ENCODE data around the gene TK2. TPM values are rescaled to one million over a fixed set of nuclear protein-coding genes. Genes with fewer than 3 reads are reported as not detected.

TK2 gene
- total and polyA plus RNA-seq, 2 experiments from 2014 or later: 1.8 to 4.2 TPM

DNA sequence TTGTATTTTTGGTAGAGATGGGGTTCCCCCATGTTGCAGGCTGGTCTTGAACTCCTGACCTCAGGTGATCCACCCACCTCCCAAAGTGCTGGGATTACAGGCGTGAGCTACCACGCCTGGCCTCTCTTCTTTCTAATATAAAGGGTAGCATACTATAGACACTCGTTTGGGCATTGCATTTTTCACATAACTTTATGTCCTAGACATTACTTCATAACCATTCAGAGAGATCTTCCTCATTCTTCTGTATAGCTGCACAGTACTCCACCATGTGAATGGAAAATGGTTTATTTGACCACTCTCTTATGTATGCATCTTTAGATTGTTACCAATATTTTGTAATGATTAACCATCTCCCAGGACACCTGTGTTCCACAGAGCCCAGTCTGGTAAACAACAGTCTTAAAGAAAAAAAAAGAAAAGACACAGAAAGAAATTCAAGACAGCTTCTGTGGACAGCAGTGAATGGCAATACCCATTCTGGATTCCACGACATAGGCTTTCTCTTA is 42.1 kb downstream of the TK2 start:
- Histone ChIP-seq H3K4me2 (no peak overlapping the region), H3K9me2 (ENCODE audit: insufficient read depth) (no peaks in the 10 kb centered on the region), H3K36me3 (ENCODE audit: insufficient read depth) (no peaks in the 10 kb centered on the region), H4K20me1 (replicated peaks; ENCODE audit: insufficient read depth) (no peaks in the 10 kb centered on the region), H3K27ac (ENCODE audit: low read depth) (no peak overlapping the region), H2AFZ (no peak overlapping the region), H3K79me2 (replicated peaks; ENCODE audit: insufficient read depth) (no peaks in the 10 kb centered on the region), H3K27me3 (ENCODE audit: insufficient read depth) (no peaks in the 10 kb centered on the region), H3K4me1 (ENCODE audit: insufficient read depth) (peaks cover 14% of the 10 kb centered on the region), H3K4me3 (no peak overlapping the region), H3F3A (replicated peaks; ENCODE audit: low read depth) (no peaks in the 10 kb centered on the region)
- peaks cover under 1% of the 10 kb centered on the region; the same call in 1 of the 3 replicates for H3K36me3 Mint-ChIP-seq (ENCODE audit: low read depth)
- H3K4me3 Mint-ChIP-seq: no peak overlapping the region
- DNase-seq (ENCODE audit: low spot score) (no peak), ATAC-seq (no peak)
- no peaks in the 10 kb centered on the region for H3K9me3 Mint-ChIP-seq
- peaks cover 21% of the 10 kb centered on the region for H3K4me1 Mint-ChIP-seq
- TF ChIP-seq POLR2AphosphoS5 (IDR thresholded peaks at IDR 0.05; ENCODE audit: low read depth) (no peak), REST (IDR thresholded peaks at IDR 0.05; ENCODE audit: unreplicated experiment) (no peak), ZNF114 (CRISPR knock-in tag; IDR thresholded peaks at IDR 0.05) (no peak), STAT1 (IDR thresholded peaks at IDR 0.05; ENCODE audit: unreplicated experiment) (no peak), NANOG (IDR thresholded peaks at IDR 0.05; ENCODE audit: borderline replicate concordance) (no peak), EZH2phosphoT487 (IDR thresholded peaks at IDR 0.05; ENCODE audit: unreplicated experiment) (no peak), ETS1 (IDR thresholded peaks at IDR 0.05) (no peak), CREB1 (CRISPR knock-in tag; IDR thresholded peaks at IDR 0.05; ENCODE audit: low read depth) (no peak)
- TF ChIP-seq, protein P1, sequence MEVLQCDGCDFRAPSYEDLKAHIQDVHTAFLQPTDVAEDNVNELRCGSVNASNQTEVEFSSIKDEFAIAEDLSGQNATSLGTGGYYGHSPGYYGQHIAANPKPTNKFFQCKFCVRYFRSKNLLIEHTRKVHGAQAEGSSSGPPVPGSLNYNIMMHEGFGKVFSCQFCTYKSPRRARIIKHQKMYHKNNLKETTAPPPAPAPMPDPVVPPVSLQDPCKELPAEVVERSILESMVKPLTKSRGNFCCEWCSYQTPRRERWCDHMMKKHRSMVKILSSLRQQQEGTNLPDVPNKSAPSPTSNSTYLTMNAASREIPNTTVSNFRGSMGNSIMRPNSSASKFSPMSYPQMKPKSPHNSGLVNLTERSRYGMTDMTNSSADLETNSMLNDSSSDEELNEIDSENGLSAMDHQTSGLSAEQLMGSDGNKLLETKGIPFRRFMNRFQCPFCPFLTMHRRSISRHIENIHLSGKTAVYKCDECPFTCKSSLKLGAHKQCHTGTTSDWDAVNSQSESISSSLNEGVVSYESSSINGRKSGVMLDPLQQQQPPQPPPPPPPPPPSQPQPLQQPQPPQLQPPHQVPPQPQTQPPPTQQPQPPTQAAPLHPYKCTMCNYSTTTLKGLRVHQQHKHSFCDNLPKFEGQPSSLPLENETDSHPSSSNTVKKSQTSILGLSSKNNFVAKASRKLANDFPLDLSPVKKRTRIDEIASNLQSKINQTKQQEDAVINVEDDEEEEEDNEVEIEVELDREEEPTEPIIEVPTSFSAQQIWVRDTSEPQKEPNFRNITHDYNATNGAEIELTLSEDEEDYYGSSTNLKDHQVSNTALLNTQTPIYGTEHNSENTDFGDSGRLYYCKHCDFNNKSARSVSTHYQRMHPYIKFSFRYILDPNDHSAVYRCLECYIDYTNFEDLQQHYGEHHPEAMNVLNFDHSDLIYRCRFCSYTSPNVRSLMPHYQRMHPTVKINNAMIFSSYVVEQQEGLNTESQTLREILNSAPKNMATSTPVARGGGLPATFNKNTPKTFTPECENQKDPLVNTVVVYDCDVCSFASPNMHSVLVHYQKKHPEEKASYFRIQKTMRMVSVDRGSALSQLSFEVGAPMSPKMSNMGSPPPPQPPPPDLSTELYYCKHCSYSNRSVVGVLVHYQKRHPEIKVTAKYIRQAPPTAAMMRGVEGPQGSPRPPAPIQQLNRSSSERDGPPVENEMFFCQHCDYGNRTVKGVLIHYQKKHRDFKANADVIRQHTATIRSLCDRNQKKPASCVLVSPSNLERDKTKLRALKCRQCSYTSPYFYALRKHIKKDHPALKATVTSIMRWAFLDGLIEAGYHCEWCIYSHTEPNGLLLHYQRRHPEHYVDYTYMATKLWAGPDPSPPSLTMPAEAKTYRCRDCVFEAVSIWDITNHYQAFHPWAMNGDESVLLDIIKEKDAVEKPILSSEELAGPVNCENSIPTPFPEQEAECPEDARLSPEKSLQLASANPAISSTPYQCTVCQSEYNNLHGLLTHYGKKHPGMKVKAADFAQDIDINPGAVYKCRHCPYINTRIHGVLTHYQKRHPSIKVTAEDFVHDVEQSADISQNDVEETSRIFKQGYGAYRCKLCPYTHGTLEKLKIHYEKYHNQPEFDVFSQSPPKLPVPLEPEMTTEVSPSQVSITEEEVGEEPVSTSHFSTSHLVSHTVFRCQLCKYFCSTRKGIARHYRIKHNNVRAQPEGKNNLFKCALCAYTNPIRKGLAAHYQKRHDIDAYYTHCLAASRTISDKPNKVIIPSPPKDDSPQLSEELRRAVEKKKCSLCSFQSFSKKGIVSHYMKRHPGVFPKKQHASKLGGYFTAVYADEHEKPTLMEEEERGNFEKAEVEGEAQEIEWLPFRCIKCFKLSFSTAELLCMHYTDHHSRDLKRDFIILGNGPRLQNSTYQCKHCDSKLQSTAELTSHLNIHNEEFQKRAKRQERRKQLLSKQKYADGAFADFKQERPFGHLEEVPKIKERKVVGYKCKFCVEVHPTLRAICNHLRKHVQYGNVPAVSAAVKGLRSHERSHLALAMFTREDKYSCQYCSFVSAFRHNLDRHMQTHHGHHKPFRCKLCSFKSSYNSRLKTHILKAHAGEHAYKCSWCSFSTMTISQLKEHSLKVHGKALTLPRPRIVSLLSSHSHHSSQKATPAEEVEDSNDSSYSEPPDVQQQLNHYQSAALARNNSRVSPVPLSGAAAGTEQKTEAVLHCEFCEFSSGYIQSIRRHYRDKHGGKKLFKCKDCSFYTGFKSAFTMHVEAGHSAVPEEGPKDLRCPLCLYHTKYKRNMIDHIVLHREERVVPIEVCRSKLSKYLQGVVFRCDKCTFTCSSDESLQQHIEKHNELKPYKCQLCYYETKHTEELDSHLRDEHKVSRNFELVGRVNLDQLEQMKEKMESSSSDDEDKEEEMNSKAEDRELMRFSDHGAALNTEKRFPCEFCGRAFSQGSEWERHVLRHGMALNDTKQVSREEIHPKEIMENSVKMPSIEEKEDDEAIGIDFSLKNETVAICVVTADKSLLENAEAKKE (CRISPR knock-in tag; IDR thresholded peaks at IDR 0.05): no peak
- H3K27me3 Mint-ChIP-seq (ENCODE audit: insufficient read depth, low read depth, poor library complexity): peaks cover 8% of the 10 kb centered on the region
- no peak overlapping the region for H3K27ac Mint-ChIP-seq

All from GM23338 (cell line).